A673 (cell line): ENCODE results near the gene DENND5A. TPM values are rescaled to one million over a fixed set of nuclear protein-coding genes. Genes with fewer than 3 reads are reported as not detected.
A peak's percentile ranks its signal among the peaks of the same experiment; 100 is the strongest.
"Not testable (repeated sequence)": the region's sequence is repeated elsewhere in the genome, so short reads cannot be mapped to it uniquely, and the experiment has no call there.

Source experiments
- BruUV-seq: library from RNA; stranded (reverse); fragments of 400-500 nt; replicated peaks from 2 replicates; lab custom pipeline; 2021; lab: Mats Ljungman, UMichigan
- CTCF ChIA-PET: fragments of 300-600 bp; sonication (Branson Sonifier 250); formaldehyde crosslinking; loops from one replicate; lab custom pipeline; 2022; ENCODE audit warnings: antibody characterized with exemption; lab: Charles Lee
- POLR2A ChIA-PET: fragments of 300-600 bp; sonication (Branson Sonifier 250); formaldehyde crosslinking; loops from one replicate; lab custom pipeline; 2022; ENCODE audit warnings: antibody characterized with exemption; ENCODE audit not compliant: low non-redundant PET; lab: Charles Lee
- DNase-seq: peaks from one replicate; pipeline ENCODE4 v3.0.0-alpha.2; 2015; ENCODE audit warnings: low spot score
- H3K27ac ChIP-seq: fragments of 200-600 bp; sonication (generic); 2 replicates; pipeline ENCODE4 v1.5.1; 2016; ENCODE audit warnings: mixed run types, low read depth, mild to moderate bottlenecking, mixed read lengths, antibody characterized with exemption, low read length; ENCODE audit not compliant: poor library complexity, severe bottlenecking
- H3K27me3 ChIP-seq: fragments of 200-600 bp; sonication (generic); replicated peaks from 2 replicates; pipeline ENCODE4 v1.6.1; 2017; ENCODE audit warnings: mixed run types, low read depth, mild to moderate bottlenecking, mixed read lengths, antibody characterized with exemption, low read length; ENCODE audit not compliant: insufficient read depth, poor library complexity
- H3K36me3 ChIP-seq: fragments of 200-600 bp; sonication (generic); 2 replicates; pipeline ENCODE4 v1.6.1; 2016; ENCODE audit warnings: mixed run types, mild to moderate bottlenecking, mixed read lengths, antibody characterized with exemption, low read length; ENCODE audit not compliant: insufficient read depth, poor library complexity, severe bottlenecking
- H3K4me1 ChIP-seq: fragments of 200-600 bp; sonication (generic); 2 replicates; pipeline ENCODE4 v1.6.1; 2017; ENCODE audit warnings: mixed run types, mild to moderate bottlenecking, mixed read lengths, antibody characterized with exemption, low read length; ENCODE audit not compliant: insufficient read depth, poor library complexity, severe bottlenecking
- H3K4me3 ChIP-seq: fragments of 200-600 bp; sonication (generic); 2 replicates; pipeline ENCODE4 v1.5.1; 2016; ENCODE audit warnings: low read depth, mixed run types, mild to moderate bottlenecking, mixed read lengths, low read length; ENCODE audit not compliant: poor library complexity, severe bottlenecking
- H3K9me3 ChIP-seq: fragments of 200-600 bp; sonication (generic); 2 replicates; pipeline ENCODE4 v1.6.1; 2016; ENCODE audit warnings: mixed run types, low read depth, mild to moderate bottlenecking, mixed read lengths, antibody characterized with exemption, low read length; ENCODE audit not compliant: poor library complexity, severe bottlenecking
- EZH2 ChIP-seq: fragments of 200-600 bp; sonication (generic); IDR thresholded peaks from 2 replicates; pipeline ENCODE4 v1.6.1; 2017; ENCODE audit warnings: borderline replicate concordance, low read depth, mild to moderate bottlenecking, mixed read lengths, antibody characterized with exemption, low read length; ENCODE audit not compliant: poor library complexity, severe bottlenecking
- intact Hi-C: fragments of 100-400 bp; cut with micrococcal nuclease; formaldehyde crosslinking; loops from one replicate; pipeline ENCODE4 v1.10.0; 2022; ENCODE audit not compliant: unreplicated experiment
- total RNA-seq: library from RNA; stranded (reverse); gene quantifications from 2 replicates; pipeline ENCODE4 v1.2.3, GENCODE V29; 2021
- TF ChIP-seq, protein P1 (sequence below): fragments of 300-800, 200-600 bp; sonication (generic); conservative IDR thresholded peaks from 2 replicates; pipeline ENCODE4 v1.5.1; 2017; ENCODE audit warnings: low read depth, mild to moderate bottlenecking, antibody characterized with exemption, low read length, moderate library complexity, mixed read lengths

DENND5A gene
- total RNA-seq, 1 experiment from 2014 or later: 65.4 TPM

DNA sequence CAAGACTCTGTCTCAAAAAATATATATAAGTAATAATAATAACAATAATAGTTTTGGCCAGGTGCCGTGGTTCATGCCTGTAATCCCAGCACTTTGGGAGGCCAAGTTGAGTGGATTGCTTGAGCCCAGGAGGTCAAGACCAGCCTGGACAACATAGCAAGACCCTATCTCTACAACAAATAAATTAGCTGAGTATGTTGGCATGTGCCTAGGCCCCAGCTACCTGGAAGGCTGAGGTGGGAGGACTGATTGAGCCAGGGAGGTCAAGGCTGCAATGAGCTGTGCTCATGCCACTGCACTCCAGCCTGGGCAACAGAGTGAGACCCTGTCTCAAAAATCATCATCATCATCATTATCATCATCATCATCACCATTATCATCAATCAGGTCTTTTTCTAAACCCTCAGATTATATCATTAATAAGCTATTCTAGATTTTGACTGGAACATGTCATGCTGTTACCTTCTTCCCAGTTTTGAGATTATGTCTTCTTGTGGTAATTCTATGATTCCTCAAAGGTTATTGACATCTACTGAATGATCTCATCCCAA is 39.3 kb downstream of the DENND5A start:
- intact Hi-C loops: no loop called here
- Histone ChIP-seq H3K9me3 (no peaks in the 10 kb centered on the region), H3K4me3 (no peak overlapping the region), H3K27me3 (no peaks in the 10 kb centered on the region), H3K4me1 (no peaks in the 10 kb centered on the region), H3K27ac (no peak overlapping the region), H3K36me3 (no peaks in the 10 kb centered on the region)
- no peak for TF ChIP-seq EZH2
- TF ChIP-seq, protein P1, sequence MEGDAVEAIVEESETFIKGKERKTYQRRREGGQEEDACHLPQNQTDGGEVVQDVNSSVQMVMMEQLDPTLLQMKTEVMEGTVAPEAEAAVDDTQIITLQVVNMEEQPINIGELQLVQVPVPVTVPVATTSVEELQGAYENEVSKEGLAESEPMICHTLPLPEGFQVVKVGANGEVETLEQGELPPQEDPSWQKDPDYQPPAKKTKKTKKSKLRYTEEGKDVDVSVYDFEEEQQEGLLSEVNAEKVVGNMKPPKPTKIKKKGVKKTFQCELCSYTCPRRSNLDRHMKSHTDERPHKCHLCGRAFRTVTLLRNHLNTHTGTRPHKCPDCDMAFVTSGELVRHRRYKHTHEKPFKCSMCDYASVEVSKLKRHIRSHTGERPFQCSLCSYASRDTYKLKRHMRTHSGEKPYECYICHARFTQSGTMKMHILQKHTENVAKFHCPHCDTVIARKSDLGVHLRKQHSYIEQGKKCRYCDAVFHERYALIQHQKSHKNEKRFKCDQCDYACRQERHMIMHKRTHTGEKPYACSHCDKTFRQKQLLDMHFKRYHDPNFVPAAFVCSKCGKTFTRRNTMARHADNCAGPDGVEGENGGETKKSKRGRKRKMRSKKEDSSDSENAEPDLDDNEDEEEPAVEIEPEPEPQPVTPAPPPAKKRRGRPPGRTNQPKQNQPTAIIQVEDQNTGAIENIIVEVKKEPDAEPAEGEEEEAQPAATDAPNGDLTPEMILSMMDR: no peak
- CTCF ChIA-PET: no interaction called here
- no TSS peak for BruUV-seq
- DNase-seq: no peak
- POLR2A ChIA-PET: no interaction called here

DNA sequence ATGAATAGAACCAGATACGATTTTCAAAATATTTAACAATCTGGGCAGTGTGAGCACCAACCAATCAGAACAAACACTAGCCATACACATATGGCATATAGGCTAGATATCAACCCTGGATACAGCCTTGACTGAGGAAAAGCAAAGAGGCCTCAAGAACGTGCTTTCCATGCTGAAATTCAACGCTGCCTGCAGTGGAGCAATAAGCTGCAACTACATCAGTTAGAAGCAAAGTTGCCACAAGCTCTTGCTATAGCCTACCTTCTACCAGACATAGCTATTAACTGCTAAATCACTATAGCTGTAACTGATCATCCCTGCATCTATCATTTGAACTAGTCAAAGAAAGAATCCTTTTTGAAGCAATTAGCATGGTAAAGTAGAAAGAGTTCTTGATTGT is 42.5 kb downstream of the DENND5A start:
- no peak overlapping the region for H3K4me3 ChIP-seq
- intact Hi-C loops: no loop called here
- H3K4me1 ChIP-seq: peaks cover 5% of the 10 kb centered on the region
- no TSS peak for BruUV-seq
- no peak for TF ChIP-seq EZH2
- TF ChIP-seq, protein P1: no peak
- POLR2A ChIA-PET: no interaction called here
- H3K27me3 ChIP-seq: no peaks in the 10 kb centered on the region
- H3K9me3 ChIP-seq: no peaks in the 10 kb centered on the region
- no peak for DNase-seq
- CTCF ChIA-PET: no interaction called here
- H3K27ac ChIP-seq: no peak overlapping the region
- no peaks in the 10 kb centered on the region for H3K36me3 ChIP-seq

DNA sequence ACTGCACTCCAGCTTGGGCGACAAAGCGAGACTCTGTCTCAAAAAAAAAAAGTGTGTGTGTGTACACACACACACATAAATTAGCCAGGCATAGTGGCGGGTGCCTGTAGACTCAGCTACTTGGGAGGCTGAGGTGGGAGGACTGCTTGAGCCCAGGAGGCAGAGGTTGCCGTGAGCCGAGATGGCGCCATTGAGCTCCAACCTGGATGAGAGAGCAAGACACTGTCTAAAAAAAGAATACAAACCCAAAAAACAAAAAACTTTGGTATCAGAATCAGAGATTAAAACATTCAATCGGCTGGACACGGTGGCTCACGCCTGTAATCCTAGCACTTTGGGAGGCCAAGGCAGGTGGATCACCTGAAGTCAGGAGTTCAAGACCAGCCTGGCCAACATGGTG is 44.3 kb downstream of the DENND5A start:
- H3K36me3 ChIP-seq, CTCF ChIA-PET, H3K4me1 ChIP-seq, intact Hi-C loops, H3K9me3 ChIP-seq, DNase-seq, POLR2A ChIA-PET, H3K27ac ChIP-seq, BruUV-seq, H3K27me3 ChIP-seq, H3K4me3 ChIP-seq: not testable (repeated sequence)

DNA sequence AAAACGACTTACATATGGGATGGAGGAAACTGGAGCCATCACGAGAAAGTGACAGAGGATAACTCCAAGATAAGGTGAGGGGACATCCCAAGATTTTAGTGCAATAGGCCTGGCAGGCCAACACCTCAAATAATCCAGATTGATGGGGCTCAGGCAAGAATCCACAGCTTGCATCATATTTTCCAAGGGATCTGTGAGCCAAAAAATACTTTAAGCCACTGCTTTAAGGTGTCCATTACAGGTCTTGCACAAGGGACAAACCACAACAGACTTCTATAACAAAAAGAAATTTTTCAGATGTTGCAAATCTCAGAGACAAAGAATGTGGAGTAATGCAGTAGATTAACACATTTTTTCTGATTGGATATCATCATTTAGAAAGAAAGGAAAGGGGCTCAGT is 45.6 kb downstream of the DENND5A start:
- Histone ChIP-seq H3K27me3 (no peaks in the 10 kb centered on the region), H3K4me1 (peaks cover 5% of the 10 kb centered on the region), H3K4me3 (no peak overlapping the region), H3K36me3 (no peaks in the 10 kb centered on the region), H3K9me3 (no peaks in the 10 kb centered on the region), H3K27ac (no peak overlapping the region)
- CTCF ChIA-PET: no interaction called here
- TF ChIP-seq EZH2: no peak
- TF ChIP-seq, protein P1: no peak
- POLR2A ChIA-PET: no interaction called here
- intact Hi-C loops: no loop called here
- no TSS peak for BruUV-seq
- DNase-seq: peak; percentile 14
